Measurements from ENCODE around the gene BTNL3.
"Not testable (repeated sequence)": the region's sequence is repeated elsewhere in the genome, so short reads cannot be mapped to it uniquely, and the experiment has no call there.

The BTNL3 gene

DNA sequence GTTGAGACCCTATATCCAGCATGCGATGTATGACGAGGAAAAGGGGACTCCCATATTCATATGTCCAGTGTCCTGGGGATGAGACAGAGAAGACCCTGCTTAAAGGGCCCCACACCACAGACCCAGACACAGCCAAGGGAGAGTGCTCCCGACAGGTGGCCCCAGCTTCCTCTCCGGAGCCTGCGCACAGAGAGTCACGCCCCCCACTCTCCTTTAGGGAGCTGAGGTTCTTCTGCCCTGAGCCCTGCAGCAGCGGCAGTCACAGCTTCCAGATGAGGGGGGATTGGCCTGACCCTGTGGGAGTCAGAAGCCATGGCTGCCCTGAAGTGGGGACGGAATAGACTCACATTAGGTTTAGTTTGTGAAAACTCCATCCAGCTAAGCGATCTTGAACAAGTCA lies 17.1 kb downstream of the BTNL3 start:
- DNase-seq (ENCODE audit: extremely low read depth, insufficient read length), result no peak
- Histone ChIP-seq H3K27me3 (replicated peaks; ENCODE audit: control insufficient read depth, insufficient read depth, low read length) (no peaks in the 10 kb centered on the region), H3K4me3 (replicated peaks; ENCODE audit: low read depth, low read length) (no peak overlapping the region), H3K36me3 (ENCODE audit: control insufficient read depth, insufficient read depth, low read length) (no peaks in the 10 kb centered on the region)
- TF ChIP-seq CTCF (IDR thresholded peaks at IDR 0.05; ENCODE audit: insufficient read depth, low read length, poor library complexity, severe bottlenecking), result no peak

GRCh38 chr5:181008136-181008535 lies 19.5 kb downstream of the BTNL3 start:
- H3K36me3 ChIP-seq (ENCODE audit: control insufficient read depth, insufficient read depth, low read length), result no peaks in the 10 kb centered on the region
- TF ChIP-seq CTCF (IDR thresholded peaks at IDR 0.05; ENCODE audit: insufficient read depth, low read length, poor library complexity, severe bottlenecking), result no peak
- DNase-seq (ENCODE audit: extremely low read depth, insufficient read length), result no peak
- no peaks in the 10 kb centered on the region for H3K27me3 ChIP-seq (replicated peaks; ENCODE audit: control insufficient read depth, insufficient read depth, low read length)
- no peak overlapping the region for H3K4me3 ChIP-seq (replicated peaks; ENCODE audit: low read depth, low read length)

DNA sequence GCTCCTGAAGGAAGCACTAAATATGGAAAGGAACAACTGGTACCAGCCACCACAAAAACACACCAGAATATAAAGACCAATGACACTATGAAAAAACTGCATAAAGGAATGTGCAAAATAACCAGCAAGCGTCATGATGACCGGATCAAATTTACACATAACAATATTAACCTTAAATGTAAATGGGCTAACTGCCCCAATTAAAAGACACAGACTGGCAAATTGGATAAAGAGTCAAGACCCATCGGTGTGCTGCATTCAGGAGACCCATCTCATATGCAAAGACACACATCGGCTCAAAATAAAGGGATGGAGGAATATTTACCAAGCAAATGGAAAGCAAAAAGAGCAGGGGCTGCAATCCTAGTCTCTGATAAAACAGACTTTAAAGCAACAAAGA lies 21.4 kb downstream of the BTNL3 start:
- not testable (repeated sequence) for DNase-seq (ENCODE audit: extremely low read depth, insufficient read length); H3K27me3 ChIP-seq (replicated peaks; ENCODE audit: control insufficient read depth, insufficient read depth, low read length); H3K4me3 ChIP-seq (replicated peaks; ENCODE audit: low read depth, low read length); H3K36me3 ChIP-seq (ENCODE audit: control insufficient read depth, insufficient read depth, low read length)

DNA sequence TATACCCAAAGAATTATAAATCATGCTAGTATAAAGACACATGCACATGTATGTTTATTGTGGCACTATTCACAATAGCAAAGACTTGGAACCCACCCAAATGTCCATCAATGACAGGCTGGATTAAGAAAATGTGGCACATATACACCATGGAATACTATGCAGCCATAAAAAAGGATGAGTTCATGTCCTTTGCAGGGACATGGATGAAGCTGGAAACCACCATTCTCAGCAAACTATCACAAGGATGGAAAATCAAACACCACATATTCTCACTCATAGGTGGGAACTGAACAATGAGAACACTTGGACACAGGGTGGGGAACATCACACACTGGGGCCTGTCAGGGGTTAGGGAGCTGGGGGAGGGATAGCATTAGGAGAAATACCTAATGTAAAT lies 26.0 kb downstream of the BTNL3 start:
- H3K36me3 ChIP-seq (ENCODE audit: control insufficient read depth, insufficient read depth, low read length); H3K4me3 ChIP-seq (replicated peaks; ENCODE audit: low read depth, low read length); H3K27me3 ChIP-seq (replicated peaks; ENCODE audit: control insufficient read depth, insufficient read depth, low read length); DNase-seq (ENCODE audit: extremely low read depth, insufficient read length): not testable (repeated sequence)

DNA sequence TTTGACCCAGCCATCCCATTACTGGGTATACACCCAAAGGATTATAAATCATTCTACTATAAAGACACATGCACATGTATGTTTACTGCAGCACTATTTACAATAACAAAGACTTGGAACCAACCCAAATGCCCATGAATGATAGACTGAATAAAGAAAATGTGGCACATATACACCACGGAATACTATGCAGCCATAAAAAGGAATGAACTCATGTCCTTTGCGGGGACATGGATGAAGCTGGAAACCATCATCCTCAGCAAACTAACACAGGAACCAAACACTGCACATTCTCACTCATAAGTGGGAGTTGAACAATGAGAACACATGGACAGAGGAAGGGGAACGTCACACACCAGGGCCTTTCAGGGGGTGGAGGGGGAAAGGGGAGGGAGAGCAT lies 28.8 kb downstream of the BTNL3 start:
- not testable (repeated sequence) for H3K36me3 ChIP-seq (ENCODE audit: control insufficient read depth, insufficient read depth, low read length); H3K4me3 ChIP-seq (replicated peaks; ENCODE audit: low read depth, low read length); H3K27me3 ChIP-seq (replicated peaks; ENCODE audit: control insufficient read depth, insufficient read depth, low read length); DNase-seq (ENCODE audit: extremely low read depth, insufficient read length)

- DNase-seq (ENCODE audit: extremely low read depth, insufficient read length), result no peak
- Histone ChIP-seq H3K36me3 (ENCODE audit: control insufficient read depth, insufficient read depth, low read length) (no peaks in the 10 kb centered on the region), H3K4me3 (replicated peaks; ENCODE audit: low read depth, low read length) (no peak overlapping the region), H3K27me3 (replicated peaks; ENCODE audit: control insufficient read depth, insufficient read depth, low read length) (no peaks in the 10 kb centered on the region)
- TF ChIP-seq CTCF (IDR thresholded peaks at IDR 0.05; ENCODE audit: insufficient read depth, low read length, poor library complexity, severe bottlenecking), result no peak
Observed at GRCh38 chr5:181020688-181021087, 32.0 kb downstream of the BTNL3 start.

DNA sequence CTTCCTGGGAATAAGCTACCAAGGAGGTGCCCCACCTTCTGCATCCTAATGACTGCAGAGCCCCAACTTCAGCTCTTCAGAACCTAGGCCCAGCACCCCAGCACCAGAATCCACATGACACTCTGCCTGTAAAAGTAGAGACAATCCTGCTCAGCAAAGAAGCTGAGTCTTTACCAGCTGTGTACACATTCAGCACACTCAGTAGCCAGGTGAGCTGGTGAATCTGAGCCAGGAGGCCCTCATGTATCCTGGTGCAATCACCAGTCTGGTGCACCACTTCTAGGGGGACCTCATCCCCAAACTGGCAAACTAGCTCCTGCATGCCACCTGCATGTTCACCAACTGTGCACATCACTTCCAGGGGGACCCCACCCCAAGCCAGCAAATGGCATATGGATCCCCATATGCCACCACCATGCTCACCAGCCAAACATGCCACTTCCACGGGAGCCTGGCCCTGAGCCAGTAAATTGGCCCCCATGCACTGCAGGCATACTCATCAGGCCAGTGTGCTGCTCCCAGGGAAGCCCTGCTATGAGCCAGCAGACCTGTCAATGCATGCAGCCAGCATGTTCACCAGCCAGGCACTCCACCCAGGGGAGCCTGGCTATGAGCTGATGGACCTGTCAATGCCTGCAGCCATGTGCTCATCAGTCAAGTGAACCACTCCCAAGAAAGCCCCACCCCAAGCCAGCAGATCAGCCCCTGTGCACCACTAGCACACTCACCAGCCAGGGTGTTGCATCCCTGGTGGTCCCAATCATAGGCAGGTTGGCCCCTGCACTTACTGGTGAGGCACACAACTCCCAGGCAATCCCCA lies 35.8 kb downstream of the BTNL3 start:
- no peak overlapping the region for H3K4me3 ChIP-seq (replicated peaks; ENCODE audit: low read depth, low read length)
- no peaks in the 10 kb centered on the region for H3K27me3 ChIP-seq (replicated peaks; ENCODE audit: control insufficient read depth, insufficient read depth, low read length)
- DNase-seq (ENCODE audit: extremely low read depth, insufficient read length), result no peak
- TF ChIP-seq CTCF (IDR thresholded peaks at IDR 0.05; ENCODE audit: insufficient read depth, low read length, poor library complexity, severe bottlenecking), result no peak
- H3K36me3 ChIP-seq (ENCODE audit: control insufficient read depth, insufficient read depth, low read length), result no peaks in the 10 kb centered on the region

Data from GM06990 (cell line).